HepG2 (cell line): Measurements from ENCODE around the gene SND1. TPM values are rescaled to one million over a fixed set of nuclear protein-coding genes. Genes with fewer than 3 reads are reported as not detected.

Experiments used
- ATAC-seq: fragments of 200-7000 bp; cut with Tn5 transposase; 3 replicates; pipeline ENCODE4 v1.9.1; 2020; ENCODE audit warnings: mild to moderate bottlenecking, moderate library complexity
- BruUV-seq: library from RNA; stranded (reverse); fragments of 400-500 nt; replicated peaks from 2 replicates; lab custom pipeline; 2021; lab: Mats Ljungman, UMichigan
- CTCF ChIA-PET: fragments of 300-600 bp; formaldehyde crosslinking; extraction: SDS; loops from one replicate; lab custom pipeline; 2021; ENCODE audit warnings: low total read pairs, inconsistent platforms, low intra/inter-chr PET ratio; lab: Yijun Ruan, JAX
- POLR2A ChIA-PET: fragments of 350-600 bp; sonication (Branson Sonifier 250); formaldehyde crosslinking; loops from one replicate; lab custom pipeline; 2020; ENCODE audit warnings: antibody characterized with exemption, inconsistent platforms; lab: Yijun Ruan, JAX
- DNase-seq: peaks from one replicate; pipeline ENCODE4 v3.0.0-alpha.2; 2015; ENCODE audit warnings: low spot score
- FAIRE-seq: peaks from 3 replicates; lab custom pipeline; 2011; peaks lifted over from hg19 to GRCh38; lab: Jason Lieb, UNC
- H2AFZ ChIP-seq: one replicate; pipeline ENCODE4 v1.6.1; 2011; ENCODE audit warnings: low read length, inconsistent platforms
- H3K27ac ChIP-seq: fragments of 300-600 bp; 3 replicates; pipeline ENCODE4 v1.8.0; 2011; ENCODE audit warnings: mixed run types, mild to moderate bottlenecking, mixed read lengths, low read length, inconsistent platforms; ENCODE audit not compliant: insufficient read depth; ENCODE audit errors: extremely low read length
- H3K27me3 ChIP-seq, 2 experiments: fragments of 200-600 bp in 1 of 2; 2 replicates in 1 of 2; 3 replicates in 1 of 2; pipeline versions ENCODE4 v1.6.0 to v1.8.0; 2011; ENCODE audit warnings: low read length in 2 of 2, mild to moderate bottlenecking in 2 of 2, moderate library complexity in 2 of 2, inconsistent platforms in 1 of 2; ENCODE audit not compliant: insufficient read depth in 2 of 2, control insufficient read depth in 1 of 2
- H3K36me3 ChIP-seq, 2 experiments: fragments of 200-600 bp in 1 of 2; replicated peaks in 1 of 2; 2 replicates in 1 of 2; 3 replicates in 1 of 2; pipeline versions ENCODE4 v1.5.1 to v1.8.0; 2011; ENCODE audit warnings: low read length in 2 of 2, inconsistent platforms in 1 of 2; ENCODE audit not compliant: insufficient read depth in 2 of 2, control insufficient read depth in 1 of 2
- H3K4me1 ChIP-seq: 2 replicates; pipeline ENCODE4 v1.5.1; 2012; ENCODE audit warnings: low read length, inconsistent platforms; ENCODE audit not compliant: insufficient read depth
- H3K4me2 ChIP-seq: 2 replicates; pipeline ENCODE4 v1.6.0; 2011; ENCODE audit warnings: low read depth, low read length, inconsistent platforms
- H3K4me3 ChIP-seq, 3 experiments: fragments of 200-600 bp in 1 of 3; sonication (generic), shearing (Covaris generic) in 1 of 3; replicated peaks in 1 of 3; 2 replicates each; pipeline ENCODE4 v1.5.1; 2011 to 2016; ENCODE audit warnings: low read length in 3 of 3, inconsistent platforms in 2 of 3, low read depth in 2 of 3, mild to moderate bottlenecking in 2 of 3, control low read depth in 1 of 3, mixed read lengths in 1 of 3; ENCODE audit not compliant: insufficient read depth in 1 of 3
- H3K79me2 ChIP-seq: one replicate; pipeline ENCODE4 v1.6.1; 2011; ENCODE audit warnings: low read length, inconsistent platforms; ENCODE audit not compliant: insufficient read depth
- H3K9ac ChIP-seq: 2 replicates; pipeline ENCODE4 v1.6.0; 2011; ENCODE audit warnings: mild to moderate bottlenecking, low read depth, low read length, inconsistent platforms; ENCODE audit not compliant: insufficient read depth
- H3K9me3 ChIP-seq: 2 replicates; pipeline ENCODE4 v1.5.1; 2012; ENCODE audit warnings: mild to moderate bottlenecking, low read length
- H4K20me1 ChIP-seq: 2 replicates; pipeline ENCODE4 v1.6.0; 2011; ENCODE audit warnings: inconsistent platforms, mild to moderate bottlenecking, low read length, moderate library complexity; ENCODE audit not compliant: insufficient read depth
- HOXA5 ChIP-seq: sonication (generic); formaldehyde crosslinking; IDR thresholded peaks from 2 replicates; pipeline ENCODE4 v1.4.0; 2020; ENCODE audit warnings: missing genetic modification reagents
- HOXD1 ChIP-seq: sonication (generic); formaldehyde crosslinking; IDR thresholded peaks from 2 replicates; pipeline ENCODE4 v1.5.0; 2020; ENCODE audit warnings: missing genetic modification reagents
- KDM3A ChIP-seq: IDR thresholded peaks from 2 replicates; pipeline ENCODE4 v1.6.1; 2018; ENCODE audit warnings: low read depth, missing compliant biosample characterization
- MEIS1 ChIP-seq: sonication (generic); formaldehyde crosslinking; IDR thresholded peaks from 2 replicates; pipeline ENCODE4 v1.9.0; 2021; ENCODE audit warnings: mild to moderate bottlenecking, missing genetic modification reagents, moderate library complexity, borderline replicate concordance
- MEIS2 ChIP-seq: sonication (generic); formaldehyde crosslinking; IDR thresholded peaks from 2 replicates; pipeline ENCODE4 v1.9.0; 2021; ENCODE audit warnings: mild to moderate bottlenecking, missing genetic modification reagents
- PBX2 ChIP-seq: IDR thresholded peaks from 2 replicates; pipeline ENCODE4 v1.6.1; 2016; ENCODE audit warnings: control low read depth
- TCF12 ChIP-seq, 2 experiments: fragments of 450-650 bp in 1 of 2; sonication (generic) in 1 of 2; formaldehyde crosslinking in 1 of 2; IDR thresholded peaks; 2 replicates each; pipeline versions ENCODE4 v1.6.1 to v1.8.0; 2017 to 2022; ENCODE audit warnings: antibody characterized with exemption in 1 of 2, mild to moderate bottlenecking in 1 of 2, missing genetic modification reagents in 1 of 2, moderate library complexity in 1 of 2
- THRA ChIP-seq: sonication (generic); formaldehyde crosslinking; IDR thresholded peaks from 2 replicates; pipeline ENCODE4 v1.4.0; 2020; ENCODE audit warnings: missing genetic modification reagents, borderline replicate concordance
- ZBTB49 ChIP-seq: sonication (generic); formaldehyde crosslinking; IDR thresholded peaks from 2 replicates; pipeline ENCODE4 v1.4.0; 2020; ENCODE audit warnings: missing genetic modification reagents, borderline replicate concordance
- ZFP36L1 ChIP-seq: sonication (generic); formaldehyde crosslinking; IDR thresholded peaks from 2 replicates; pipeline ENCODE4 v1.8.0; 2022; ENCODE audit warnings: mild to moderate bottlenecking, missing genetic modification reagents, moderate library complexity
- ZNF20 ChIP-seq: sonication (generic); formaldehyde crosslinking; IDR thresholded peaks from 2 replicates; pipeline ENCODE4 v1.4.0; 2020; ENCODE audit warnings: mild to moderate bottlenecking, moderate library complexity, missing genetic modification reagents
- ZNF468 ChIP-seq: sonication (generic); formaldehyde crosslinking; IDR thresholded peaks from 2 replicates; pipeline ENCODE4 v1.8.0; 2022; ENCODE audit warnings: mild to moderate bottlenecking, moderate library complexity, missing genetic modification reagents
- ZNF510 ChIP-seq: sonication (generic); formaldehyde crosslinking; IDR thresholded peaks from 2 replicates; pipeline ENCODE4 v1.4.0; 2020; ENCODE audit warnings: low read depth, mild to moderate bottlenecking, missing genetic modification reagents
- ZNF512 ChIP-seq: sonication (generic); formaldehyde crosslinking; IDR thresholded peaks from 2 replicates; pipeline ENCODE4 v1.4.0; 2020; ENCODE audit warnings: mild to moderate bottlenecking, missing genetic modification reagents
- WGBS: methylation state at CpG from one replicate; pipeline ENCODE4 v1.1.6; 2017; ENCODE audit warnings: low lambda C conversion rate; 5-methylcytosine and 5-hydroxymethylcytosine counted together
- in situ Hi-C: cut with HindIII; loops from 2 replicates; pipeline ENCODE4 v1.10.0; 2017; ENCODE audit warnings: low pct_unique_long_range_greater_than_20kb; ENCODE audit not compliant: extremely low pct_ligation_motif_present
- intact Hi-C: fragments of 100-400 bp; cut with micrococcal nuclease; formaldehyde crosslinking; loops from one replicate; pipeline ENCODE4 v1.10.0; 2022; ENCODE audit not compliant: unreplicated experiment
- polyA plus RNA-seq, 8 experiments: library from polyadenylated mRNA; depleted of rRNA in 3 of 8; stranded (reverse) in 7 of 8; unstranded in 1 of 8; fragments of >200 nt; fragmentation: Illumina TruSeq in 4 of 8; extraction: Trizol in 4 of 8; gene quantifications; 2 replicates each; pipeline versions ENCODE4 v1.2.1 to v1.2.3, GENCODE V29; 2011 to 2016; ENCODE audit warnings: low read depth in 4 of 8, missing spikeins in 1 of 8, mixed read lengths in 1 of 8; ENCODE audit not compliant: insufficient read depth in 1 of 8
- total RNA-seq, 5 experiments: library from RNA; depleted of rRNA; stranded (reverse); fragments of >200 nt; fragmentation: Illumina TruSeq; extraction: Trizol; gene quantifications; 2 replicates each; pipeline ENCODE4 v1.2.3, GENCODE V29; 2016; ENCODE audit warnings: low read depth in 1 of 5

Gene SND1
- total and polyA plus RNA-seq, 2 of the 13 experiments (the other 11 are each of a cell fraction or from before 2014, with no cell fraction given): 110 to 182 TPM

GRCh38 chr7:127632276-127632910 lies 19.6 kb upstream of the SND1 start (continued):
- TF ChIP-seq ZNF512 (CRISPR knock-in tag): no peak
- no peak for TF ChIP-seq KDM3A (CRISPR knock-in tag)

- ChIA-PET CTCF (no interaction called here), POLR2A (no interaction called here)
- no peaks in the 10 kb centered on the region; a peak in 2 of 5 replicates for H3K27me3 ChIP-seq
- H3K4me3 ChIP-seq: no peak overlapping the region
- no peaks in the 10 kb centered on the region for H4K20me1 ChIP-seq
- intact Hi-C loops (no loop called here), in situ Hi-C loops (no loop called here)
- H3K4me2 ChIP-seq: no peak overlapping the region
- peaks cover 7% of the 10 kb centered on the region; the same call in 1 of the 2 replicates for H3K4me1 ChIP-seq
- ATAC-seq: peak; percentile 73
- H3K9me3 ChIP-seq: no peaks in the 10 kb centered on the region
- H3K79me2 ChIP-seq: no peaks in the 10 kb centered on the region
- BruUV-seq: no TSS peak
- DNase-seq: no peak
- TF ChIP-seq ZFP36L1 (CRISPR knock-in tag) (no peak), THRA (CRISPR knock-in tag) (no peak), ZBTB49 (CRISPR knock-in tag) (no peak), MEIS1 (CRISPR knock-in tag) (peak; percentile 60; the same call in 1 of the 2 replicates), ZNF510 (CRISPR knock-in tag) (no peak), HOXD1 (peak; percentile 94), PBX2 (peak; percentile 43; the same call in 1 of the 2 replicates), ZNF468 (CRISPR knock-in tag) (no peak), HOXA5 (CRISPR knock-in tag) (peak; percentile 94), ZNF20 (CRISPR knock-in tag) (no peak), TCF12 (IDR thresholded peaks at IDR 0.05) (no peak), TCF12 (CRISPR knock-in tag; IDR thresholded peaks at IDR 0.05) (no peak), MEIS2 (CRISPR knock-in tag) (peak; percentile 75)
- H3K9ac ChIP-seq: no peak overlapping the region
- FAIRE-seq: no peak
- 2% methylated on average over 3 of the region's 3 CpGs for whole genome bisulfite sequencing
- H3K27ac ChIP-seq: no peak overlapping the region
- H3K36me3 ChIP-seq: no peaks in the 10 kb centered on the region
- H2AFZ ChIP-seq: no peak overlapping the region
Observed at GRCh38 chr7:127635659-127636285, 16.2 kb upstream of the SND1 start.
